HG02763 (cell line): ENCODE data around the gene USH1G.
"Not testable (repeated sequence)": the region's sequence is repeated elsewhere in the genome, so short reads cannot be mapped to it uniquely, and the experiment has no call there.

Experiments used
- ATAC-seq: cut with Tn5 transposase; IDR thresholded peaks from one replicate; pipeline ENCODE4 v1.9.1; 2021; ENCODE audit warnings: mild to moderate bottlenecking, moderate library complexity; ENCODE audit not compliant: unreplicated experiment

USH1G gene

GRCh38 chr17:74935585-74936469 lies 12.8 kb upstream of the USH1G start, which contains the start of gene OTOP3:
TSS of gene OTOP3 (plus strand) at chr17:74935898. CDS start at chr17:74935922, 24 bp downstream.
- no peak for ATAC-seq

- no peak for ATAC-seq
Observed at GRCh38 chr17:74935048-74935447, 12.0 kb upstream of the USH1G start.

GRCh38 chr17:74930535-74931036 lies 7.5 kb upstream of the USH1G start:
- ATAC-seq, result no peak

- ATAC-seq, result no peak
Observed at GRCh38 chr17:74928786-74929185, 5.7 kb upstream of the USH1G start.

- ATAC-seq, result no peak
Observed at GRCh38 chr17:74925242-74925641, 2.2 kb upstream of the USH1G start.

- ATAC-seq, result no peak
Observed at GRCh38 chr17:74924250-74924948, 1.3 kb upstream of the USH1G start, which contains the start of gene OTOP2. TSS of gene OTOP2 (plus strand) at chr17:74924273. CDS start at chr17:74924633, 360 bp downstream.

- ATAC-seq, result no peak
Observed at GRCh38 chr17:74923538-74924249, 639 bp upstream of the USH1G start.

GRCh38 chr17:74922172-74922571 lies 883 bp downstream of the USH1G start:
- no peak for ATAC-seq

- ATAC-seq, result no peak
Observed at GRCh38 chr17:74921769-74922168, 1.3 kb downstream of the USH1G start.

- ATAC-seq, result no peak
Observed at GRCh38 chr17:74921026-74921681, 1.9 kb downstream of the USH1G start.

- no peak for ATAC-seq
Observed at GRCh38 chr17:74920642-74921025, 2.4 kb downstream of the USH1G start.

GRCh38 chr17:74920306-74920620 lies 2.8 kb downstream of the USH1G start:
- ATAC-seq, result no peak

GRCh38 chr17:74919440-74920305 lies 3.4 kb downstream of the USH1G start:
- ATAC-seq, result no peak

GRCh38 chr17:74918906-74919305 lies 4.1 kb downstream of the USH1G start:
- ATAC-seq, result no peak

GRCh38 chr17:74917430-74917829 lies 5.6 kb downstream of the USH1G start:
- no peak for ATAC-seq

GRCh38 chr17:74916851-74917199 lies 6.2 kb downstream of the USH1G start:
- no peak for ATAC-seq

GRCh38 chr17:74916136-74916850 lies 6.8 kb downstream of the USH1G start:
- no peak for ATAC-seq

GRCh38 chr17:74911423-74911822 lies 11.6 kb downstream of the USH1G start:
- not testable (repeated sequence) for ATAC-seq

GRCh38 chr17:74909097-74909496 lies 14.0 kb downstream of the USH1G start:
- ATAC-seq, result not testable (repeated sequence)
